Breast epithelium (tissue), 3 donors: ENCODE data around the gene NAALADL2.

Experiments
- CTCF ChIP-seq, 3 donors: fragments of 450-650 bp; IDR thresholded peaks; one replicate each; pipeline ENCODE4 v1.5.1; 2016 to 2017; ENCODE audit warnings: antibody characterized with exemption in 3 of 3, mild to moderate bottlenecking in 3 of 3, moderate library complexity in 3 of 3
- POLR2A ChIP-seq: fragments of 450-650 bp; IDR thresholded peaks from one replicate; pipeline ENCODE4 v1.6.1; 2016; ENCODE audit warnings: antibody characterized with exemption, mild to moderate bottlenecking, moderate library complexity
- POLR2AphosphoS5 ChIP-seq, 3 donors: sonication (generic); formaldehyde crosslinking; IDR thresholded peaks; one replicate each; pipeline ENCODE4 v1.6.1; 2017; ENCODE audit warnings: antibody characterized with exemption in 3 of 3

DNA sequence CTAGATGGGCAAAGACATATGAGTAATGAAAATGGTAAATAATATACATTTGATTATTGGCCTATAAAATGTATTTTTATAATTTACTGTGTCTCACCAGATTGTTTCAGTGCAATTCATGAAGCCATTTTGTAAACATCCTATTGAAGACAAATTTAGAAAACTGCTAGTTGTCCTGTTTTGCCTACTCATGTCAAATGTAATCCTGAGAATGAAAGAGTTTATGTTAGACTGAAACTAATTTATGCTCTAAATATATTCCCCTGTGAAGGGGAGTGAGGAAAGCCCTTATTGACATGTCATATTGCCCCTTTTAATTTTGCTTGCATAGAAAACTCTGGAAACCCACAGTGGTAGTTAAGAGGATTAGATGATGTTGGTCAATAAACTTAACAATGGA, 610.0 kb downstream of the NAALADL2 start:
- TF ChIP-seq CTCF (IDR thresholded peaks at IDR 0.05) (no peak), POLR2AphosphoS5 (IDR thresholded peaks at IDR 0.05) (no peak), POLR2A (no peak)
